Bronchial epithelial cell (primary cell): ENCODE results near the gene NEO1. TPM values are rescaled to one million over a fixed set of nuclear protein-coding genes. Genes with fewer than 3 reads are reported as not detected.

Source experiments
- DNase-seq: peaks from one replicate; pipeline ENCODE4 v3.0.0-alpha.2; 2010; ENCODE audit warnings: low read depth
- FAIRE-seq: peaks from 2 replicates; lab custom pipeline; 2011; peaks lifted over from hg19 to GRCh38; lab: Jason Lieb, UNC
- H3K27me3 ChIP-seq: 2 replicates; pipeline ENCODE4 v1.5.1; 2011; ENCODE audit warnings: low read length; ENCODE audit not compliant: control insufficient read depth, insufficient read depth
- H3K36me3 ChIP-seq: 2 replicates; pipeline ENCODE4 v1.5.1; 2011; ENCODE audit warnings: low read length; ENCODE audit not compliant: control insufficient read depth, insufficient read depth
- H3K4me3 ChIP-seq: 2 replicates; pipeline ENCODE4 v1.5.1; 2011; ENCODE audit warnings: mild to moderate bottlenecking, low read depth, low read length, control low read depth
- total RNA-seq: library from RNA; depleted of rRNA; stranded (reverse); fragments of >200 nt; gene quantifications from 2 replicates; pipeline ENCODE4 v1.2.1, GENCODE V29; 2014
- TF ChIP-seq, protein P1 (sequence below): IDR thresholded peaks from 2 replicates; pipeline ENCODE4 v1.5.1; 2011; ENCODE audit warnings: mild to moderate bottlenecking, moderate library complexity, low read length, control low read depth, inconsistent platforms; ENCODE audit not compliant: insufficient read depth, severe bottlenecking

Gene NEO1
- total RNA-seq, 1 donor from 2014 or later, result 10.5 TPM

GRCh38 chr15:73325191-73325861, 273.1 kb downstream of the NEO1 start:
- no peaks in the 10 kb centered on the region for H3K36me3 ChIP-seq
- TF ChIP-seq, protein P1, sequence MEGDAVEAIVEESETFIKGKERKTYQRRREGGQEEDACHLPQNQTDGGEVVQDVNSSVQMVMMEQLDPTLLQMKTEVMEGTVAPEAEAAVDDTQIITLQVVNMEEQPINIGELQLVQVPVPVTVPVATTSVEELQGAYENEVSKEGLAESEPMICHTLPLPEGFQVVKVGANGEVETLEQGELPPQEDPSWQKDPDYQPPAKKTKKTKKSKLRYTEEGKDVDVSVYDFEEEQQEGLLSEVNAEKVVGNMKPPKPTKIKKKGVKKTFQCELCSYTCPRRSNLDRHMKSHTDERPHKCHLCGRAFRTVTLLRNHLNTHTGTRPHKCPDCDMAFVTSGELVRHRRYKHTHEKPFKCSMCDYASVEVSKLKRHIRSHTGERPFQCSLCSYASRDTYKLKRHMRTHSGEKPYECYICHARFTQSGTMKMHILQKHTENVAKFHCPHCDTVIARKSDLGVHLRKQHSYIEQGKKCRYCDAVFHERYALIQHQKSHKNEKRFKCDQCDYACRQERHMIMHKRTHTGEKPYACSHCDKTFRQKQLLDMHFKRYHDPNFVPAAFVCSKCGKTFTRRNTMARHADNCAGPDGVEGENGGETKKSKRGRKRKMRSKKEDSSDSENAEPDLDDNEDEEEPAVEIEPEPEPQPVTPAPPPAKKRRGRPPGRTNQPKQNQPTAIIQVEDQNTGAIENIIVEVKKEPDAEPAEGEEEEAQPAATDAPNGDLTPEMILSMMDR, result no peak
- FAIRE-seq (peak; percentile 18), DNase-seq (no peak)
- H3K4me3 ChIP-seq, result no peak overlapping the region
- peaks cover 2% of the 10 kb centered on the region for H3K27me3 ChIP-seq

DNA sequence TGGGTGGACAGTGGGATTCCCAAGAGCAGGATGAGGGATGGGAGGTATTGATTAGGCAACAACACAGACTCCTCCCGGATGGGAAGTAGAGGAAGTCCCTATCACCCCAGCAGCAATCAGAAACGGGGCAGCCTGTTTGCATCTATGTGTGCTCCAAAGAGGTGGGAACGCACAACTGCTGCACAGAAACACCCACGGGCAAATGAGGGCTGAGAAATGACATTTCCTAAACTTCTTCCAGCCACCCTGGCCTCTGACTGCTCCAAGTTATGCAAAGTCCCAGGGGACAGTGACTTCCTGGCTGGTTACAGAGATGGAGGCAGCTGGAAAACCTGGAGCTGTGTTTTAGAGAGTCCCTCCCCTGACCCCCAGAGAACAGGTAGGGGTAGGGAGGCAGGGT, 273.9 kb downstream of the NEO1 start:
- TF ChIP-seq, protein P1, result no peak
- no peaks in the 10 kb centered on the region for H3K36me3 ChIP-seq
- H3K4me3 ChIP-seq, result no peak overlapping the region
- no peak for FAIRE-seq
- DNase-seq, result no peak
- peaks cover 2% of the 10 kb centered on the region for H3K27me3 ChIP-seq

DNA sequence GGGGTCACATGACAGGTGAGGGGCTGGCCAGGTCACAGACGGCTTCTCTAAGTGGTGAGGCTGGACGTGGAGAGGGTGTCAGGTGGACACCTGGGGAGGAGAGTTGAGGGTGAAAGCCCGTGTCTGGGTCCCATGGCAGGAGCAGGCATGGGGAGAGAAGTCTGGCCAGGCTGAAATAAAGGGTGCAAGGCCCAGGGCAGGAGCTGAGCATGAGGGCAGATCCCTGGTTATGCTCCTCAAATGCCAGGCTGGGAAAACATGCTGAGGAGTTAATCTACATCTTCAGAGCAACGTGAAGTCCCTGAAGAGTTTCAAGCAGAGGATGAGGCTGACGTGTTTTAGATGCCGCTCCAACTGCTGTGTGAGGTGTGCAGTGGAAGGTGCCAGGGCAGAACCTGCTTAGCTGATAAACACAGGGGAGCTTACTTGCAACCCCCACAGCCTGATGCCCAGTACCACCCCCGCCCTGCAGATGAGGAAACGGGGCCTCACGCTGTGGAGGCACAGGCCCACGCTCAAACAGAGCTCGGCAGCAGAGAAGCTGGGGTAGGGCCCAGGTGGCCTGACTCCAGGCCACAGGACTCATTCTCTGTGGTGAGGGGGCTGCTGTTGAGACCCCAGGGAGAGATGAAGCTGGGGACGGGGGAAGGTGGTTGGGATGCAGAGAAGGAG, 276.0 kb downstream of the NEO1 start:
- Histone ChIP-seq H3K36me3 (no peaks in the 10 kb centered on the region), H3K27me3 (peaks cover 2% of the 10 kb centered on the region), H3K4me3 (no peak overlapping the region)
- FAIRE-seq (no peak), DNase-seq (no peak)
- TF ChIP-seq, protein P1, result no peak

- DNase-seq, result no peak
- TF ChIP-seq, protein P1, result no peak
- peaks cover 2% of the 10 kb centered on the region for H3K27me3 ChIP-seq
- no peak for FAIRE-seq
- H3K36me3 ChIP-seq, result no peaks in the 10 kb centered on the region
- H3K4me3 ChIP-seq, result no peak overlapping the region
Observed at GRCh38 chr15:73328981-73329380, 276.7 kb downstream of the NEO1 start.

GRCh38 chr15:73329501-73330200, 277.4 kb downstream of the NEO1 start:
- no peak for FAIRE-seq
- no peak for DNase-seq
- TF ChIP-seq, protein P1, result no peak
- no peak overlapping the region for H3K4me3 ChIP-seq
- H3K27me3 ChIP-seq, result peaks cover 2% of the 10 kb centered on the region
- no peaks in the 10 kb centered on the region for H3K36me3 ChIP-seq
